HG03095 (cell line): Measurements from ENCODE around the gene KIR2DL3.
"Not testable (repeated sequence)": the region's sequence is repeated elsewhere in the genome, so short reads cannot be mapped to it uniquely, and the experiment has no call there.

Experiments used
- ATAC-seq: cut with Tn5 transposase; IDR thresholded peaks from one replicate; pipeline ENCODE4 v1.9.1; 2021; ENCODE audit warnings: moderate library complexity; ENCODE audit not compliant: unreplicated experiment

The KIR2DL3 gene

DNA sequence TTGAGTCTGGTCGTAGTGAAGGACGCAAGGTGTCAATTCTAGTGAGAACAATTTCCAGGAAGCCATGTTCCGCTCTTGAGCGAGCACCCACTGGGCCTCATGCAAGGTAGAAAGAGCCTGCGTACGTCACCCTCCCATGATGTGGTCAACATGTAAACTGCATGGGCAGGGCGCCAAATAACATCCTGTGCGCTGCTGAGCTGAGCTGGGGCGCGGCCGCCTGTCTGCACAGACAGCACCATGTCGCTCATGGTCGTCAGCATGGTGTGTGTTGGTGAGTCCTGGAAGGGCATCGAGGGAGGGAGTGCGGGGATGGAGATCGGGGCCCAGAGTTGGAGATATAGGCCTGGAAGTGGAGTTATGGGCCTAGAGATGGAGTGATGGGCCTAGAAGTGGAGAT, at the start of gene KIR2DL3:
KIR2DL3 (plus strand) TSS at position 208 of the 400 bp plus-strand sequence; CDS start at position 241, 33 bp downstream.
- not testable (repeated sequence) for ATAC-seq

GRCh38 chr19:54691582-54692297, 46.6 kb upstream of the KIR2DL3 start:
- ATAC-seq, result no peak

DNA sequence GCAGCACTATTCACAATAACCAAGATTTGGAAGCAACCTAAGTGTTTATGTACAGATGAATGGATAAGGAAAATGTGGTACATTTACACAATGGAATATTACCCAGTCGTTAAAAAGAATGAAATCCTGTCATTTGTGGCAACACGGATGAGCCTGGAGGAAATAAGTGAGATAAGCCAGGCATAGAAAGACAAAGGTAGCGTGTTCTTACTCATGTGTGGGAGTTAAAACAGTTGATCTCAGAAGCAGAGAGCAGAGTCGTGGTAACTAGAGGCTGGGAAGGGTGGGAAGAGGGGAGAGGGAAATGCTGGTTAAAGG, 46.1 kb upstream of the KIR2DL3 start:
- ATAC-seq, result no peak

GRCh38 chr19:54694648-54695047, 43.7 kb upstream of the KIR2DL3 start:
- no peak for ATAC-seq

DNA sequence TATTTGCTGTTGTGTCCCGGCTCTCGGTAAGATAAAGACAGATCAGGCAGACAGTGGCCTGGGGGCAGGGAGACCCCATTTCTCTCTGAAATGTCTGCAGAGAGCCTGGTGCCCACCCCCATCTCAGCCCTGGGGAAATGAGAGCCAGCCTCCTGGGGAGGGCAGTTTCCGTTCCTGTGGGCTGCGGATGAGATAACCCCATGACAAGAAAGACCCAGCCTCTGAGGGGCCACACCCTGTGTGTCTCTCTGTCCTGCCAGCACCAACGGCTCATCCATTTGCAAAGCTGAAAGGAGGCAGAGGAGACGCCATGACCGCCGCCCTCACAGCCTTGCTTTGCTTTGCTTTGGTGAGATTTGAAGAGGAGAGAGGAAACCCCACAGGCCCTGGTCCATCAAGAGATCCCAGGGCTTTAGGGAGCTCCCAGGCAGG, 42.2 kb upstream of the KIR2DL3 start:
- no peak for ATAC-seq

GRCh38 chr19:54696766-54697165, 41.5 kb upstream of the KIR2DL3 start:
- no peak for ATAC-seq

GRCh38 chr19:54697716-54698115, 40.6 kb upstream of the KIR2DL3 start:
- not testable (repeated sequence) for ATAC-seq

- no peak for ATAC-seq
These were observed 33.4 kb upstream of the KIR2DL3 start for GRCh38 chr19:54704928-54705327.

GRCh38 chr19:54707962-54708361, 30.4 kb upstream of the KIR2DL3 start:
- no peak for ATAC-seq

DNA sequence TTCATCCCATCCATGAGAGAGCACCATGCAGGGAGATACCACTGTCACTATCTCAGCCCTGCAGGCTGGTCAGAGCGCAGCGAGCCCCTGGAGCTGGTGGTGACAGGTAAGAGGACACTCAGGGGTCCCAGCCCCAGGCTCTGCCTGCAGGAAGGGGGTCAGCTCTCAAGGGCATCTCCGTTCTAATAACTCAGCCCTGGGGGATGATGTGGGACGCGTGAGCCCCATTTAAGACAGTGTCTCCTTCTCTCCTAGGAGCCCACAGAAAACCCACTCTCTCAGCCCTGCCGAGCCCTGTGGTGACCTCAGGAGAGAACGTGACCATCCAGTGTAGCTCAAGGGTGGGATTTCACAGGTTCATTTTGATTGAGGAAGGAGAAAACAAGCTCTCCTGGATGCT, 29.5 kb upstream of the KIR2DL3 start:
- no peak for ATAC-seq

- no peak for ATAC-seq
These were observed 28.9 kb upstream of the KIR2DL3 start for GRCh38 chr19:54709212-54709948.

DNA sequence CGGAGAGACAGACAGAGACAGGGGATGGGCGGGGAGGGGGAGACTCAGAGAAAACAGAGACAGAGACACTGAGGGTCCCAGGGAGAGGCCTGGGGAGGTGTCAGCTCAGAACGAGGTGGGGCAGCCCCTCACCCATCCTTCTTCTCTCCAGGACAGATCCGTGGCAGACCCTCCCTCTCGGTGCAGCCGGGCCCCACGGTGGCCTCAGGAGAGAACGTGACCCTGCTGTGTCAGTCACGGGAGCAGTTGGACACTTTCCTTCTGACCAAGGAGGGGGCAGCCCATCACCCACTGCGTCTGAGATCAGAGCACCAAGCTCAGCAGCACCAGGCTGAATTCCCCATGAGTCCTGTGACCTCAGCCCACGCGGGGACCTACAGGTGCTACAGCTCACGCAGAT, 28.4 kb upstream of the KIR2DL3 start:
- ATAC-seq, result not testable (repeated sequence)

GRCh38 chr19:54724142-54724541, 14.2 kb upstream of the KIR2DL3 start, which contains the start of gene KIR3DL3:
KIR3DL3 (plus strand) TSS chr19:54724442; CDS start chr19:54724497, 55 bp downstream.
- no peak for ATAC-seq

GRCh38 chr19:54724644-54725043, 13.7 kb upstream of the KIR2DL3 start:
- ATAC-seq, result no peak

DNA sequence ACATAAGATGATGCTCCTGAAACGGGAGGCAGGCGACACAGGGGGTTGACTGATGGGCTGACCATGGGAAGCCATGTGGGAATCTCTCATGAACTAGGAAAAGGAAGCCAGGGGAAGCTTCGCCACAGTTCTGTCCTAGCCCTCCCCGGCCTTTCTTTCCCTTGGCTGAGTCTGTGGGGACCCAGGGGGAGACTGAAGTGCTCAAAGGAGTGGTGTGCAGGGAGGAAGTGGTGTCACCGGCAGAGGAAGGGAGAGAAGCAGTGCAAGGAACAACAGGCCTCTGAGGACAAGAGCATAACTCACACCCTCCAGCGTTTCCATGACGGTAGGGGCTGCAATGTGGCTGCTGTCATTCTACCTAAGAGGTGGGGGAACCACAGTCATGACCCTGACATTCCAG, 13.0 kb upstream of the KIR2DL3 start:
- no peak for ATAC-seq

GRCh38 chr19:54727562-54727961, 10.8 kb upstream of the KIR2DL3 start:
- no peak for ATAC-seq

- no peak for ATAC-seq
These were observed 10.1 kb upstream of the KIR2DL3 start for GRCh38 chr19:54728167-54728566.

- no peak for ATAC-seq
These were observed 8.7 kb upstream of the KIR2DL3 start for GRCh38 chr19:54729416-54730188.

DNA sequence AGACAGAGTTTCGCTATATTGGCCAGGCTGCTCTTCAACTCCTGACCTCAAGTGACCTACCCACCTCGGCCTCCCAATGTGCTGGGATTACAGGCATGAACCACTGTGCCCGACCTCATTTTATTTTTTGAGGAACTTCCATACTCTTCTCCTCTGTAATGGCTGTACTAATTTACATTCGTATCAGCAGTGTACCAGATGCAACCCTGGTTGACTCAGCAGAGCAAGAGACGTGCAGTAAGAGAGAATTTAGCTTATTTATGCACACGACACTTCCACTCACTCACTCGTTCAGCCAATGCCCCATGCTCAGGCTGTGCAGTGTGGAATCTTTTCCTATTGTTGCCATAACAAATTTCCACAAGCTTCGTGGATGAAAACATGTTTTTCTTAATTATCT, 7.1 kb upstream of the KIR2DL3 start:
- ATAC-seq, result no peak

DNA sequence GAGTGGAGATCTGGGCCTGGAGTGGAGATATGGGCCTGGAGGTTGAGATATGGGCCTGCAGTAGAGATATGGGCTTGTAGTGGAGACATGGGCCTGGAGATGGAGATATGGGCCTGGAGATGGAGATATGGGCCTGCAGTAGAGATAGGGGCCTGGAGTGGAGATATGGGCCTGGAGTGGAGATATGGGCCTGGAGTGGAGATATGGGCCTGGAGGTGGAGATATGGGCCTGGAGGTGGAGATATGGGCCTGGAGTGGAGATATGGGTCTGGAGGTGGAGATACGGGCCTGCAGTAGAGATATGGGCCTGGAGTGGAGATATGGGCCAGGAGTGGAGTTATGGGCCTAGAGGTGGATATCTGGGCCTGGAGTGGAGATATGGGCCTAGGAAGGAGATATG, 402 bp downstream of the KIR2DL3 start:
- ATAC-seq, result no peak

DNA sequence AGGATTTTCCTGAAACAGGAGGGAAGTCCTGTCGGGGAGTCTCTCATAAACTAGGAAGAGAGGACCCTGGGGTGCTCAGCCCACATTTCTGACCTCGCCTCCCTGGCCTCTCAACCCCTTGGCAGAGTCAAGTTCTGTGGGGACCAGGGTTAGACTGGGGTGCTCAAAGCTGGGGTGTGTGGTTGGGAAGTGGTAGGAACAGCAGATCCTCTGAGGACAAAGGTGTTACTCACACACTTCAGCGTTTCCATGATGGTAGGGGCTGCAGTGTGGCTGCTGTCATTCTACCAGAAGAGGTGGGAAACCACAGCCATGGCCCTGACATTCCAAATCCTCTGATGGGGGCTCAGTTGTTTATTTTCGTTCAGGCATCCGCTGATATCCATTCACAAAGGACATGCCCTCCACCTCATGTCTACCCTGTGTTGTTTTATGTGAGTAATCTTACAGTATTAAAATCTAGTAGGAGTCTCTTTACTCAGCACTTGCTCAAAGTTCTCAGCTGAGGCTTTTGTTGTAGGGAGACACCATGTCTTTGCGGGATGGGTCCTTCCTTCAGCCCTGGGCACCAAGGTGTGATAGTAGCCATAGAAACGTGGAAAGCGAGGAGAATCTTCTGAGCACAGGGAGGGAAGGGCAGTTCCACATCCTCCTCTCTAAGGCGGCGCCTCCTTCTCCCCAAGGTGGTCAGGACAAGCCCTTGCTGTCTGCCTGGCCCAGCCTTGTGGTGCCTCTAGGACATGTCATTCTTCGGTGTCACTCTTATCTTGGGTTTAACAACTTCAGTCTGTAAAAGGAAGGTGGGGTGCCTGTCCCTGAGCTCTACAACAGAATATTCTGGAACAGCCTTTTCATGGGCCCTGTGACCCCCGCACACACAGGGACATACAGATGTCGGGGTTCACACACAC, 1.5 kb downstream of the KIR2DL3 start:
- ATAC-seq, result no peak
